HG02798 (cell line): Measurements from ENCODE around the gene PRR5L.
A peak's percentile ranks its signal among the peaks of the same experiment; 100 is the strongest.

Experiments used
- ATAC-seq: cut with Tn5 transposase; IDR thresholded peaks from one replicate; pipeline ENCODE4 v1.9.1; 2021; ENCODE audit warnings: mild to moderate bottlenecking; ENCODE audit not compliant: unreplicated experiment, poor library complexity

The PRR5L gene

GRCh38 chr11:36295926-36296325, at the start of gene PRR5L:
TSS of gene PRR5L (plus strand) at chr11:36296288. CDS start at chr11:36401122, 104,834 bp downstream.
- ATAC-seq = no peak

DNA sequence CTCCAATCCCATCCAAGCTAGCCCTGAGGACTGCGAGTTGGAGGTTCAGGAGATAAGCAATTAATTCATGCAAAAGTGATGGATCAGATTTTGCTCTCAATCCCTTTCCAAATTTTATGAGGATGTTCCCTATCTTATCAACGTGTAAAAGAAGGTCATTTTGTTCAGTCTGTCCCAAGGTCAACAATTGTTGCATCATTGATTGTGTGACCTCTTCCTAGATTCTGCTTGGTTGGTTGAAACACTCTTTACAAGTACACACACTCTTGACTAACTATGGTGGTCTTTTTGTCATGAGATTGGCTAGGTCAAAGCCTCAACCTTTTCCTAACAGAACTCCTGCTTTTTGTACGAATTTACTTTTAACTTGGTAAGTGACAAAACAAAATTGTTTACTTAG, 48.6 kb upstream of the PRR5L start:
- ATAC-seq = no peak

- no peak for ATAC-seq
Observed at GRCh38 chr11:36248436-36248835, 47.7 kb upstream of the PRR5L start.

DNA sequence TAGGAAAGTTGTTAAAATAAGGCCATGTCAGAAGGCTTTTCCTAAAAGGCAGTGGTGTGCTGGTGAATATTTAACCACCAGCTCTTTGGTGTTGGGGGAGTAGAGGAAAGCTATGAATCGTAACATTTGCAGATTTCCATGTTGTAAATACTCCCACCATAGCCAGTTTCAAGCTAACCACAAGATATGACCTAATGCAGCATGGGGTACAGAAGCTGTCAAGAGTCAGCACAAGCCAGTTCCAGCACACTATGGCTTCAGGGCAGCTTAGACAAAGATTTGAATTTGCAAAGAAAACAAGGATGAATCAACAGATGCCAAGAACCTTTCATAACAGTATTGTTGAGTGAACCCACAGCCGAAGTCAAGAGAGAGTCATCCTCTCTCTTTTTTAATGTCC, 46.8 kb upstream of the PRR5L start:
- no peak for ATAC-seq

DNA sequence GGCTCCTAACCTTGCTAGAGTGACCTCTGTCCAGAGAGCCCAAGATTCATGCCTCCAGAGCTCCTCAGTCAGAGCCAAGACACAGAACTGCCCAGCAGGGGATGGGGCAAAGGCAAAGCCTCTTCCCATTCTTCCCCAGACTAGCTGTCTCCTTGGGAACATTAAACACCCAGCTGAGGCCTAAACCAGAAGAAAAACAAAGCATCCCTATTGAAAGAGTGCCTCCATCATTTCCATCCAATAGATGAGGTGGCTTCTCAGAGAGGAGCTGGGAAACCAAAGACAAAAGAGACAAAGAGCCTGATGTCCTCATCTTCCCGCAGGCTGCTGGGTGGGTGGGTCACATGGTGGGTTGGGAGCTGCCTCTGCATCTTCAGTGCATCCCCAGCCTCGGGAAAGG, 44.3 kb upstream of the PRR5L start:
- ATAC-seq = no peak

GRCh38 chr11:36253238-36253637, 42.9 kb upstream of the PRR5L start:
- no peak for ATAC-seq

DNA sequence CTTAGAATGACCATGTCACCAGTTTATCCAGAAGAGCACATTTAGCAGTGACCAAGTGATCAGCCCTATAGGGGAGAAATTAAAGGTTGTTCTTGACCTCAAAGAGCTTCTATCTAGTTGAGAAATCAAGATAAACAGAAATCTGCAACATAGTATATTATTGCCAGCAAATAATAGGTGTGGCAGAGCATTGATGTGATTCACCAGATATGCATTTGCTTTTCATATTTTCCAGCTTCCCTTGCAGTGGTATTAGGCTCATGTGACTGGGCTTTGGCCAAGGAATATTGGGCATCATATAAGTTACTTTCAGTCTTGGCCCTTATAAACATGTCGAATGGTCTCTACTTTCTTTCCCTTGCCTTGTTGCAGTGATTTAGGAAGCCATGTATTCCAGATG, 41.4 kb upstream of the PRR5L start:
- ATAC-seq = no peak

DNA sequence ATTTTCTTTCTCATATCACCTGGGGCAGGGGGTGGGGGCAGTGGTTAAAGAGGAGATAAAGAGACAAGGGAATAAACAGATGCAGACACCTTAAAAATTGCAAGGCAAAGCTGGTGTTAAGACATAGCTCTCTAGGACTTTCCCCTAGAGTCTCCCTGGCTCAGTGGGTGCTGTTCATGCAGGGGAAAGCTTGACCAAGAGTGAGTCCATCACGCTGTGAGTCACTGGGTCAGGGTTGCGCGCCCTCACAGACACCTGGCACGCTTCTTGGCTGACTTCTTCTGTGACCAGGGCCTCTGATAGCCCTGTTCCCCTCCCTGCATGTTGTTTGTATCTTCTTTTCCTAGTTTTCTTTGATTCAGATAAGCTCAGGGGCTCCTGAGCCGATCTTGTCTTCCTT, 38.7 kb upstream of the PRR5L start:
- ATAC-seq = no peak

- ATAC-seq = peak; percentile 40
Observed at GRCh38 chr11:36258730-36259360, 37.2 kb upstream of the PRR5L start.

- ATAC-seq = no peak
Observed at GRCh38 chr11:36261094-36261493, 35.0 kb upstream of the PRR5L start.

GRCh38 chr11:36264011-36264972, 31.8 kb upstream of the PRR5L start:
- no peak for ATAC-seq

- ATAC-seq = no peak
Observed at GRCh38 chr11:36264973-36265344, 31.1 kb upstream of the PRR5L start.

- ATAC-seq = peak; percentile 78
Observed at GRCh38 chr11:36265793-36266628, 30.1 kb upstream of the PRR5L start.

- ATAC-seq = no peak
Observed at GRCh38 chr11:36266767-36267166, 29.3 kb upstream of the PRR5L start.

DNA sequence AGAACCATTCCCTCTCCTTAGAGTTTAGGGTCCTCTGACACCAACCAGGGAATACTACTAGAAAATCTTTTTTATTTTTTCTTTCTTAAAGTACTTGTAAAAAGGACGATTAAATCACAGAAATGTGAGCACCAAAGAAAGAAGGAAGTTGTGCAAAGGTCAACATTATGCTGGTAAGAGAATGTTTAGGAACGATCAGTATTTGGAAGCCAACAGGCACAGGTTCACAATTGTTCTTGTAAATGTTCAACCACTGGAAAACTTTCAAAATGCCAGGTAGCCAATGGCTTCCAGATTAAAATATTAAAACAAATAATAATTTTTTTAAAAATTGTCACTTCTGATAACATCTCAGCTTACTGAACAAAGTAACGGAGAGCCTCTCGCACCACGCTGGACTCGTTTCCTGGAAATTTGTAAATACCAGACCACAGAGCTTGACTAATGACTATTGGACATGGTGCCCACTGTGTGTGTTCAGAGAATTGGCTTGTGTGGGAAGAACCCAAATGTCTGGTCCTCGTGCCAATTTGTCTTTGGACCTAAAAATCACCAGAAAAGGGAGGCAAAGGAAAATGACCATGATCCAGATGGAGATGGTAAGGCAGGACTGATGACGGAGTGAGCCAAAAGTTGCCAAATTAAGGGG, 27.6 kb upstream of the PRR5L start:
- no peak for ATAC-seq

DNA sequence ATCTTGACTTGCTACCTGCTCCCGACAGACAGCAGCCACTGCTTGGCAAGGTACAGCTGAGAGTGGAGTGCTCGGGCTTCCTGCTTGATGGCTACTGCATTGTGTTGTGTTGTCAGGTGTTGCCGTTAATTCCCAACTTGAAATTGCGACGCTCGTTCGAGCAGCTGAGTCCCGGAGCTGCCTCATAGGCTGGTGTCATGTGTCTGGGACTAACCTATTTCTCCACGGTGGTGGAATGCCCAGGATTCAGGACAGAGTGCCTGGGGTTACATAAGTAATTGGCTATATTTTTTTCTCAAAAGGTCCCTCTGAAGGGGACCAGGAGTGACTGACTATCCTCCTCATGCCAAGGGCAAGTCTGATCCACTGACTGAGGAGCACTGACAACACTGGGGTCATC, 25.4 kb upstream of the PRR5L start:
- no peak for ATAC-seq

DNA sequence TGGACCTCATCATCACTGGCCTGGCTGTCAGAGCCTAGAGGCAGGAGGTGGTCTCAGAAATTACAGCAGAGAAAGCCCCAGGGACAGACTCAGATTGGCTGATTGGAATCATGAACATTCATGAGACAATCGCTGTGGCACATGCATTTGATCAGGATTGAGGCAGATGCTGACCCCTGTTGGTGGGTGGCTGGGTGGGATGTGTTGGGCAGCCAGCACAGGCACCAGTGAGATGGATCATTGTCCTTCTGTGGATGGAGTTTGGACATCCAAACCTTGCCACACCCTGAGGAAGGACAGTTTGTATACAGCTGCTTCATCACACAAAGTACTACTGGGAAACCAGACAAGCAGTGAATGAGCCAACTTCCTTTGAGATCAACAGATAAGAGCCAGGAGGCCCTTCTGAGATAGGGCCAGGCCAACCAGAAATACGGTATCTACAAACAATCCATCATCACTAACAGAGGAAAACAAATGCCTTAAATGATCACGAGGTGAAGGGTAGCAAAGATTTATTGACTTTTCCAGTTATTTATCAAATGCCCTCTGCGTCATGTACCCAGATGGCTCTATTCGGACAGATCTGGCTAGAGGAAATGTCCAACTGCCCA, 24.2 kb upstream of the PRR5L start:
- ATAC-seq = no peak

DNA sequence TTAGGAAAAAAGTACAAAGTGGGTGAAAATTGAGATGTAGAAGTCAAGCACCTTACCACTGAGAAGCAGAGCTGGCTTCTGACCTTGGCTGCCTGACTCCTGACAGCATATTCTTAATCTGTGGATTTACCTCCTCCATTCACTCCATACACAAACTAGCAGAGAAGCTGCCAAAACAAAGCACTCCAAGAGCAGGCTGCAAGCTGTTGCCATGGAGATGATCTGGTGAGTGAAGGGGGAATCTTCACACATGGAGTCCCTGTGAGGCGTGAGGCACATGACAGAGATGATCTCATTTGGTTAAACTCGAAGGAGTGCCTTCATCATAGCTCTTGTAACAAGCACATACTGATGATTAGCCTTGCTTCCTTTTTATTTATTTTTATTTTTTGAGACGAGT, 23.0 kb upstream of the PRR5L start:
- no peak for ATAC-seq

- no peak for ATAC-seq
Observed at GRCh38 chr11:36274414-36274813, 21.7 kb upstream of the PRR5L start.
